ENCODE results near the gene ZNF488.
"Not testable (repeated sequence)": the region's sequence is repeated elsewhere in the genome, so short reads cannot be mapped to it uniquely, and the experiment has no call there.

The ZNF488 gene

DNA sequence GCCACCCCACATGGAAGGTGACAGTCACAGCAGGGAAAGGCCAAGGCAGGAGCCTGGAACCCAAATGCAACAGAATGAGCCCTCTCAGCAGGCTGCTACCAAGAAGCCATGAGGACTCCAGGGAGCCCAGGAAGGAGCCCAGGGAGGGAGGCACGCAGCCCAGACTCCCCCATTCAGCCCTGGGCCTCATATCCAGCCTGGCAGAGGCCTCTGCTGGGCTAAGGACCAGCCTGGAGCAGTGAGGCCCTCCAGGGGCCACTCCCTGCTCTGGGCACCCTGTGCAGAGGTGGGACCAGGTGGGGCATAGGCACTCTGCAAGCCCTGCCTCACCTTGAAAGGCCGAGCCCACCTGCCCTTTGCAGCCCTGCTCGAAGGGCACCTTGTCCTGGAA lies 25.8 kb upstream of the ZNF488 start:
- no peak for DNase-seq (ENCODE audit: low read depth, low spot score)

DNA sequence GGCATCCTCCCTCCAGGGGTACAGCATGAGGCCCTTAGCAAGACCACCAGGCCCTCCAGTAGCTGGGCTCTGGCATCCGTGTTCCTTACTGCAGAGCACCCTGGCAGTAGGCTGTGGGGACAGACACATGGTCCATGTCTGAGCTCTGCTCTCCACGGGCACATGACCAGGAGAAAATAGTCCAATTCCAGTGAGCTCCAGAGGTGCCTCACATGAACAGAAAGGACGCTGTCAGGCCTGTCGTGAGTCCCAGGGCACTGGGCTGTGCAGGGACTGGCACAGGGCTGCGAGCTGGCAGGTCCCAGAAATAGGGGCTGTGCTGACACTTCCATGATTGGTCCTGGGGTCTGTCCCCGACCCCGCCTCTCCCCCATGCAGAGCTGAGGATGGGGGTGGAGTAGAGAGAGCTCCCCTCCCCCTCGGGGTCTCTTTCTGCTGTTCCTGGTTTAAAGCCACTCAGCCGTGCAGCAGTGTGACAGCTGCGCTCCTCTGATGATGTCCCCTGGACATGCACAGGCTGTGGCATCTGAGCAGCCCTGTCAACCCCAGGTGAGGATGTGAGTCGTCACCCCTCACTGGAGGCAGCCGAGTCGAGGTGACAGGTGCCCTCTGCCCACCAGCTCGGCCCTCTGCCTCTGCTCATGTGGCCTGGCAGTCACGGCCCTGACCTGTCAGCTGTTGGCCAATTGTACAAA lies 25.2 kb upstream of the ZNF488 start:
- DNase-seq (ENCODE audit: low read depth, low spot score), result no peak

DNA sequence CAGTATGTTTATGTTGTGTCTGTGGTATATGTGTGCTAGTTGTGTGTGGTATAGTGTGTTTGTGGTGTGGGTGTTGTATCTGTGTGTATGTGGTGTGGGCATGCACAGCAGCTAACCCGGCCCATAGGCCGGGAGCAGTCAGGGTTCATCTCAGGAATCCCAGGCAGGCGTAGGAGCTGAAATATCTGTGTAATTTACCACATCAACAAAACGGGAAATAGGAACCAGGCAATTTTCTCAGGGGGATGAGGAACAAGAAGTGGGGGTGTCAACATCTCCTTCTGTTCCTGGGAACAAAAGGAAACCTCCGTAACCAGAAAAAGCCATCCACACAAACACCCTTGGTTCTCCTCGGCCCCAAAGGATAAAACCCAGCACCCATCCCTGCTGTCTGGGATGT lies 24.5 kb upstream of the ZNF488 start:
- DNase-seq (ENCODE audit: low read depth, low spot score), result no peak

DNA sequence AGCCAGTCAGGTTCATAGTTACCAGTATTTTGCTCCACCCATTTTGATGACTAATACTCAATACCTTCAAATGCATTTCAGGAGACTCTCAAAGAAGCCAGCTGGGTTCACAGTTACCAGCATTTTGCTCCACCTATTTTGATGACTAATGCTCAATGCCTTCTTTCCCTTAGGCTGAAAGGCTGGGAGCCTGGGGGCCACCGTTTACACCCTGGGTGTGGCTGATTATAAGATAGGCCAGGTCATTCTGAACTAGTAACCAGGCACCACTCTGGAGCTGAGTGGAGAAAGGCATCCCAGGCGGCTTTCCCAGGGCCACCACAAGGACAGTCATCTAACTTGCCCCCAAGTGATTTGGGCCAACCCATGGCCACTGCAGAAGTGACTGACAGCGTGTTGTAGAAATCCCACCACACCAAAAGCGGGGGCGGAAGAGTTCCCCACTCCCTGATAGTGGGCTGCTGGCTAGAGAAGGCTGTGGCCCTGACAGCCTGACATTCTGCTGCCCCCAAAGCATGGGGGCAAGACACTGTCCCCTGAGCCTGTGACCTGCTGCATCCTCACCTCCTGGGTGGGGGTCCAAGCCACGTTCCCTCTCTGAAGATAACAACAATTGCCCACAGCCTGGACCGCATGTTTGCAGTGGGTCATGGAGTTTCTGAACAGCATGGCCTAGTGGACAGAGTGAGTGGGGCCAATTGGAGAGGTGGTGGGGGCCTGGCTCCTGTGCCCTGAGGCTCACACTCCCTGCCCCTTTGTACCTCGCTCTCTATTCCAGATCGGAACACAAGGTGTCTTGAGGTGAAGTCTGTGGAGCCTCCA lies 23.0 kb upstream of the ZNF488 start:
- DNase-seq (ENCODE audit: low read depth, low spot score), result no peak

DNA sequence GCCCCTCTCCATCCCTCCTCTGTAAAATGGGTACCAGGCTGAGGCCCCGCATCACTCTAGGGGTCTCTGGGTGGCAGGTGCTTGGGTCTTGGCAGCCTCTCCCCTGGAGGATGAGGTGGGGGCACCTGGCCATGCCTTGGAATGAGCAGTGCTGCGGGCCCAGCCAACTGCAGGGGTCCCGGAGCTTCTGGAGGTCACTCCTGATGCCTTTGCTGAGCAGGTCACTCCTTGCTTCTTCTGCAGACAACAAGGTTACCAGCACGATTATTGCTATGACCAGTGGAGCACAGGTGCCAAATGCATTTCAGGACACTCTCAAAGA lies 22.4 kb upstream of the ZNF488 start:
- no peak for DNase-seq (ENCODE audit: low read depth, low spot score)

DNA sequence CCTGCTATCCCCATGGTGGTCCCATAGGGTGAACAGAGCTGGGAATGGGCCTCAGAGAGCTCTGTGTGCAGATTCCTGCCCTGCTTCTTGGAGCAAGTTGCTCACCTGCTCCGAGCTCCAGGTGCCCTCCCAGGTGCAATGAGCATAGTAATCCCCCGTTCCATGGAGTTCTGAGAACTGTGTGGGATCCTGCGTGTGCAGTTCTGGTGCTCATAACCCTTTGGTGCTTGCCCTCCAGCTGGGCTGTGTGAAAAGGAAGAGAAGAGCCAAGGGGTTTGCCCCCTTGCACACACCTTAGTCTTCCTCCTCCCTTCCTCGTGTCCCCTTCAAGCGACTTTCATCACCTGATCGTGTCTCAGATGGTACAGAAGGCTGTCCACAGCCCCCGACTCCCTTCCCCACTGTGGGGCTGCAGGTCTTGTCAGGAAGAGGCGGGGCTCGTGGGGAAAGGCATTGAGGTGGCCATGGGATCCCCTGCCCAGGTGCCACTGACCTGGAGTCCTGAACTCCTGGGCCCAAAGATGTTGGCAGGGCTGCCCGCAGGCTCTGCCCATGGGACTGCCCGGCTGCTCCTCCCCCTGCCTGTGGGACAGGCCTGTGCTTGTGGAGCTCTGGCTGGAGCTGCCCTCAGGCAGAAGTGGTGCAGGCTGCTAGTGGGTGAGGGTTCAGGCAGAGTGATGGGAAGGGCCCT lies 21.9 kb upstream of the ZNF488 start:
- DNase-seq (ENCODE audit: low read depth, low spot score), result no peak

DNA sequence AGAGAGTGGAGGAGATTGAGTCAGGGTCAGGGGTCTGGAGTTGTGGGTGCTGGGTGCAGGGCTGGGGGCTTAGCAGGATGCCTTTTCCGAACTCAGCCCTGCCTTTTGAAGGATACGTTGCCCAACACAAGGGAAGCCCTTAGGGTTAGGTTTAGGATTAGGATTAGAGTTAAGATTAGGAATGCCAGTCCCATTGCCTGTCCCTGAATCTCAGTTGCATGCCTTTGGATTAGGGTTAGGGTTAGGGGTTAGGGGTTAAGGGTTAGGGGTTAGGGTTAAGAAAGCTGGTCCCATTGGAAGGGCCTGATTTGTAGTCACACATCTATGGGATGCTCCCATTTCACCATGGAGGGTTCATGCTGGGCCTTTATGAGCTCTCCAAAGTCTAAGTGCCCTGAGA lies 20.8 kb upstream of the ZNF488 start:
- DNase-seq (ENCODE audit: low read depth, low spot score), result no peak

DNA sequence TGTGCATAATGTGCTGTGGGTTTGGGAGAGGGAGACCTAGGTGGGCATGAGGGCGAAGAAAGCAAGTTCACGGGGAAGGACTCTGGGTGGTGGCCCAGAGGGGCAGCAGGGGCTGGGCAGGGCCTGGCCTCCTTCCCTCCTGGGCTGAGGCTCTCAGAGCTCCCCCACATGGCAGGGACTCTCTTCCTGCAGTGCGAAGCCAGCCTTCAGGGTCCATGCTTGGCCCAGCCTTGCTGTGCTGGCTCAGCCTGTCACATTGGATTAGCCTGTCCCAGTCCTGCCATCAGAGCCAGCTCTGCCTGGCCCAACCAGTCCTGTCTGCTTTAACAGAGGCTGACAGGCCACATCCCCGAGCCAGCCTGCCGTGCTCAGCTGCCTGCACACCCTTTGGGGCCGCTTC lies 20.4 kb upstream of the ZNF488 start:
- no peak for DNase-seq (ENCODE audit: low read depth, low spot score)

DNA sequence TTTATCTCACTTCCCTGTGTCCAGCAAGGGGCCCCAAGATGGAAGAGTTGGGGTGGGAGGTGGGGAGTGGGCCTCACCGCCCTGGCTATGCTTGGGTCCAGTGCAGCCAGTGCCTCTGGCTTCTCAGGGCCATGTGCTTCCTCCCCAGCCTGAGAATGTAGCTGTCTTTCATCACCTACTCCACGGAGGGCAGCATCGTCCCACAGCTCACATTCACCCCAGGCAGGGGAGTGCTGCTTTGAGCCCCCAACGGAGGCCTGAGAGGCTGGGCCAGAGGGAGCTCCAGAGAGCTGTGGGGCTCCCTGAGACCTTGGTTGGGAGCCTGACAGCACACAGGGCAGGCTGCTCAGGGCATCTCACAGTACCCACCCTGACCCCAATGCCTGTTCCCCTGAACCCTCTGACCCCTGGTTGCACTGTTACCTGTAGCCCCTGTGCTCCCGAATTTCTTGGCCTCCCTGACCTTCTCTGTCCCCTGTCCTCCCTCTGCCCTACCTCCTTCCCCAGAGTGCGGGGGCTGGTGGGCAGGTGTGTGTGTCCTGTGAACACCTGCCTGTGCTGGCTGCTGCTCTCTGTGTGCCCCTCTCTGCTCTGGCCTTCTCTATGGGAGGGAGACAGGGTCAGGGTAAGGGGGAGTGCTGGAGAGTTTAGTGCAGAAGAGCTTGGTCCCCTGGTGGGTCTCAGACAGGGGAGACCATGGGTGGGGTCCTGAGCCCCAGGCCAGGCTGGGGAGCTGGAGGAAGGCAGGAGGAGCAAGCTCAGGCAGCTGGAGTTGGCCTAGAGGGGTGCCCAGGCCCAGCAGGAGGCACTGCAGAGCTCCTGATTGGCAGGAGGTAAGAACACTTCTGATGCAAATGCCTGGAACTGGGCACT lies 19.6 kb upstream of the ZNF488 start:
- no peak for DNase-seq (ENCODE audit: low read depth, low spot score)

DNA sequence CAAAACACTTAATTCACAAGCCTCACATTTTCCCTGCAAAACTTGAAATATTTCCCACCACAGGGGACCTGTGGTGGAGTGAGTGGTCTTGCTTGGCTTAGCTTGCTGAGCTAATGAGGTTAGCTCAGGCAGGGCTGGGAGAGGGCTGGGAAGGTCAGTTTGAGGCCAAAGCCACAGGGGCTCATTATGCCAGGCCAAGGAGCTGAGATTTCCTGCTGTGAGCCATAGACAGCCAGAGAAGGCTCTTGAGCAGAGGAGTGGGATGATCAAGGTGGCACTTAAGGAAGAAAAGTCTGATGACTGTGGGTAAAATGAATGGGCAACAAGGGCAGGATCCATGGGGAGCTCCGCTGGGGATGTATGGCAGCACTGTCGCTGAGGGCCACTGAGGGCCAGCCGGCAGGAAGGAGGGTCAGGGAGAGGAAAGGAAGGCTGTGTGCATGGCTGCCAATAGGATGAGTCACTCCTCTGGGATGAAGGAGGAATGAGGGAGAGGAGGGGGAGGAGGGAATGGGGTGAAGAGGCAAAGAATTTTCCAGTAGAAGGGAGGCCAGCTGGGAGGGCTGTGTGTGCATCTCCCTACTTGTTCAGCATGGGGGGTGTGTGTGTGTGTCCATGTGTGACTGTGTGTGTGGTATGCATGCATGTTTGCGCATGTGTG lies 18.7 kb upstream of the ZNF488 start:
- no peak for DNase-seq (ENCODE audit: low read depth, low spot score)

DNA sequence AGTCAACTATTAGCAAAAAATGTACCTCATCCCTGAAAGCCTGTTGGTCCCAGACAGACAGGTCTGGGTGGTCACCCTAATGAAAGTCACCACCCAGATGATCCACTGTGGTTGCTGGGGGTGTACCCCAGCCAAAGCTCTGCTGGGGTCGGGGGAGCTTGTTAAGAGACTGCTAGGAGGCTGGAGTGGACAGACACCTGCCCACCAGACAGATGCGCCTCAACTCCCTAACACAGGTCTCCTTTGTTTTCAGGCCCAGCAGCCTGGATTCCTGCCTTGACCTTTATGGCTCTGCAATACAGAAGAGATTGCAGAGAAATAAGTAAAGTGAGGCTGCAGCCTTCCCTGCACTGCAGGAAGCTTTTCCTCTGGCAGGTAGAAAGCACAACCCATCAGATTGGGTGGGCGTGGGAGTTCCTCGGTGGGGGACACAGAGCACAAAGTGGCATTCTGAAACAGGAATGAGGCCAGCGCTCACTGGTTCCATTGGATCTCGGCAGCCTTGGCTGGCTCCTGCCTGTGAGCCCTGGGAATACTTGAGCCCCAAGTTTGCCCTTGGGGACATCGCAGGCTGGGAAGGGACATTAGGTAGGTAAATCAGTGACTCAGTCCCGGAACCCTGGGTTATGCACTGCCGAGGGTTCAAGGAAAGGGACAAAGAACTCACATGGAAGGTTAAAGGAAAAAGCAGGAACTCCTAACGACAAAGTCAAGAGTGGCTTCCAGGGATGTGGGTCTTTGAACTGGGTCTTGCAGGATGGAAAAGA lies 18.0 kb upstream of the ZNF488 start:
- DNase-seq (ENCODE audit: low read depth, low spot score), result no peak

DNA sequence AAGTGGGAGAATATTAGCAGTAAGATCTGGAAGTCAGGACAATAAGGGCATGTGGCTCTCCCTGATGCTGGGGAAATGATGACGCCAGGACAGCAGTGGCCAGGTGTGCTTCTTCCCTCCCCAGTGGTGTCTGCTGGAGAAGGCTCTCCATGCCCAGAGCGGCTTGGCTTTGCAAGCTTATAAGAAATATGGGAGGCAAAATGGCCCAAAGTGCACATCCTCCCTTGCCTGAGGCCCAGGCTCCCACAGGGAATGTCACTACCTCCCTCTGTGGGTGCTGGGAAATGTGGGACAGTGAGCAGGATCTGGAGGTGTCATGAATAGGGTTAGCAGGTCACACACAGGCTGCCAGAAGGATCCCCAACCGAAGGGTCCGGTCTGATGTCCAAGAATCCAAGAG lies 17.1 kb upstream of the ZNF488 start:
- DNase-seq (ENCODE audit: low read depth, low spot score), result no peak

DNA sequence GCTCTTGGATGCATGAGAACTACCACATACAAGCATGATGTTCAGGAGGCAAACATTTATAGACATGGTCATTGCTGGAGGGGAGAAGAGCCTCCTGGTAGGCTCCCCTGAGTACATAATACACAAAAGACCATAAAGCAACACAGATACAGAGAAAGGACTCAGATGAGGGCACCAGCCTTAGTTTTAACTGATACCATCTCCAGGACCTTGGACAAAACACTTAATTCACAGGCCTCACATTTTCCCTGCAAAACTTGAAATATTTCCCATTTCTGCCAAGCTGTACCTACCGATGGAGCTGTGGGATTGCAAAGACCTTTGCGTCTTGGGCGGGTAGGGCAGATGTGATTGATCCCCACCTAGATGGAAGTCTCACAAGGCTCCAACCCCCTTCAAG lies 16.7 kb upstream of the ZNF488 start:
- no peak for DNase-seq (ENCODE audit: low read depth, low spot score)

DNA sequence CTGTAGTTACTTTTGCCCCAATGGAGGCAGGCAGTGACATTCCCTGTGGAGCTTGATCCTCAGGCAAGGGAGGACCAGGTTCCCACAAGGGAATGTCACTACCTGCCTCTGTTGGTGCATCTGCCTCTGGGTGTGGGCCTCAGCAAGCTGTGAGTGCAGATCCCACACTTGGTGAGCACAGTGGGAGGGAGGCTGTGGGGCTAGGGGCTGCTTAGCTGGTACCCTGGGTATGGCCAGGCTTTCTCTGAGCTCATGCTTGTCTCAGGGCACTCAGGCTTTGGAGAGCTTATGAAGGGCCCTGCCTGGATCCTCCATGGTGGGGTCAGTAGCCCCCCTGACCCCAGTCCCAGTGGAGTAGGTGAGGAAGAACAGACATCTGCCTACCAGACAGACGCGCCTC lies 16.2 kb upstream of the ZNF488 start:
- no peak for DNase-seq (ENCODE audit: low read depth, low spot score)

DNA sequence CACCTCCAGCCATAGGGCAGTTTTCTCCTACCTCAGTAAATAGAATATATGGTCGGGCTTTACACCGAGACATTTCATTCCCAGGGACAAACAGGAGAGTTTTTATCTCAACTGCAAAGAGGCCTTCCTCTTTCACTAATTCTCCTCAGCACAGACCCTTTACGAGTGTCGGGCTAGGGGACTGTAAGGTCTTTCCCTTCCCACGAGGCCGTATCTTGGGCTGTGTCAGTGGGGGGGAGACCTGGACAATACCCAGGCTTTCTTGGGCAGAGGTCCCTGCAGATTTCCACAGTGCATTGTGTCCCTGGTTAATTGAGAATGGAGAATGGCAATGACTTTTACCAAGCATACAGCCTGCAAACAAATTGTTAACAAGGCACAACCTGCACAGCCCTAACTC lies 13.2 kb upstream of the ZNF488 start:
- DNase-seq (ENCODE audit: low read depth, low spot score), result no peak

DNA sequence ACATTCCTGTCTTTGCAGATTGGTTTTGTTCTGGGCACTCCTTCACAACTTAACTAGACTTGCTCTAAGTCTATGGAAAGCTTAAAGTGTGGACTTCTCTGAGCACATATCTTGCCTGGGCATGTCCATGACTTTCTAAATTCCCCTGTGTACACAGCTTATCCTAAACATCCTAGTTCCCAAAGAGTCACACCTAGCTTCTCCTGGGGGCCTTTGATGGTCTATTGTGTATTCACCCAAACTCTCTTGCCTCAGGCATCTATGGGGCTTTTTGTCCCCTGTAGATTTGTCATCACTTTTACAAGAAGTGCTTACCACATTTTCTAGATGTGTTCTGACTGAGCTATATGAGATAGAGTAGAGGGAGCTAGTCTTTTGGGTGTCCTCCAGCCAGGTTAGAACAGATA lies 12.2 kb upstream of the ZNF488 start:
- no peak for DNase-seq (ENCODE audit: low read depth, low spot score)

DNA sequence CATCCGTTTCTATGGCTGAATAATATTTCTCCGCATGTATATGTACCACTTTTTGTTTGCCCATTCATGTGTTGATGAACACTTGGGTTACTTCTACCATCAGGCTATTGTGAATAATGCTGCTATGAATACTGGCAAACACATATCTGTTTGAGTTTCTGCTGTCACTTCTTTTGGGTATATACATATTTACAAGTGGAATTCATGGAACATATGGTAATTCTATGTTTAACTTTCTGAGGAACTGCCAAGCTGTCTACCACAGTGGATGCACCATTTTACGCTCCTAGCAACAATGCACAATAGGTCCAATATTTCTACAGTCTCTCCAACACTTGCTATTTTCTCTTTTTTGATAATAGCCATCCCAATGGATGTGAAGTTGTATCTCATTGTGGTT lies 5.5 kb upstream of the ZNF488 start:
- no peak for DNase-seq (ENCODE audit: low read depth, low spot score)

DNA sequence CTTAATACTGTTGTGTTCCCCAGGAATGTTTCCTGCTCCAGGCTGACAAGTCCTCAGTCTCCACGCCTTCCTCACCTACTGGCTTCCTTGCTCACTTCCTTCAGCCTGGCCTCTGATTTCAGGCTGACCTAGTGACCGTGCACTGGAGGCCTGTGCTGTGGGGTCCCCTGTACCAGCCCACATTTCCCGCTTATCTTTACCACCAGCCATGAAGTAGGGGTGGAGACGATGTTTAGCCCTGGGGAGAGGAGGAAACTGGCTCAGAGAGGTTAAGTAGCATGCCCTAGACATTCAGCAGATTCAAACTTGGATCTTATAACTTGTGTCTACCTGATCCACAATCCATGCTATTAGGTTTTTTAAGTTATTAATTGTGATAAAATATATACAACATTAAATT lies 4.8 kb upstream of the ZNF488 start:
- no peak for DNase-seq (ENCODE audit: low read depth, low spot score)

DNA sequence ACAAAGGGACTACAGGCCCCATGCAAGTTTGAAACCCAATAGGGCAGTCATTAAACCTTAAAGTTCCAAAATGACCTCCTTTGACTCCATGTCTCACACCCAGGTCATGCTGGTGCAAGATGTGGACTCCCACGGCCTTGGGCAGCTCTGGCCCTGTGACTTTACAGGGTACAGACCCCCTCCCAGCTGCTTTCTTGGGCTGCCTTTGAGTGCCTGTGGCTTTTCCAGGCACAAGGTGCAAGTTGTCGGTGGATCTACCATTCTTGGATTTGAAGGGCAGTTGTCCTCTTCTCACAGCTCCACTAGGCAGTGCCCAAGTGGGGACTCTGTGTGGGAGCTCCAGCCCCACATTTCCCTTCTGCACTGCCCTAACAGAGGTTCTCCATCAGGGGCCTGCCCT lies 2.0 kb upstream of the ZNF488 start:
- not testable (repeated sequence) for DNase-seq (ENCODE audit: low read depth, low spot score)

DNA sequence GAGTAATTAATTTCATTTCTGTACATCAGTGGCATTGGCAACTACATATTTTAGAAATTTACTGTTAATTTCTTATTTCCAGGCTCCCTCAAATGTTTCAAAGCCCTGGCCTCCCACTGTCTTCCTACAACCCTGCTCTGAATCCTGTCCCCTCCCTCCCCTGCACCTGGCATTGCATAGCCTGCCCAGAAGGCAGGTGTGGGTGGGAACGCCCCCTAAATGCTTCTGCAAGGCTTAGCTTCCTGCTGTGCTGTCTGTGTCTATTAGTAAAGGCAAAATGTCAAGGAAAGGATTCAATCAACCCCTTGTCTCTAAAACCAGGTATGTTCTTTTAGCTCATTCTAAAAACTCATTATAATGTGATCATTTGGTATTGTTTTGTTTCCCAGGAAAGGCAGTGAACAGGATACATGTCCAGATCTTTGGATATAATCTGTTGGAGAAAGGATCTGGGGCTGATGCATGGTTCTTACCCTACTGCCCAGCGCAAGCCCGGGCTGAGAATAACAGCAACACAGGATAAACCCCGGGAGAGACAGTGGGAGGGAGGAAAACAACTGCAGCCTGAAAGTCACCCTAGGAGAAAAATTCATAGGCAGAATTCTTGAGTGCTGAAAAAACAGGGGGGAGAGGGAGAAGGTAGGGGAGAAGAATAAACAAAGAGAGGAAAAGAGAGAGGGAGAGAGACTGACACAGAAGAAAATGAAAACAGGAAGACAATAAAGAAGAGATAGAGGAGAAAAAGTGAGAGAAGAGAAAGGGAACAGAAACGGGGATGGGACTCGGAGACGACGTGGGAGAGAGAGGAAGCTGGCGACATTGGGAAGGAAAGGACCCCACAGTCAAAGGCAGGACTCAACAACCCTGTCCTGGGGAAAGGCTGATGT lies 589 bp downstream of the ZNF488 start:
- no peak for DNase-seq (ENCODE audit: low read depth, low spot score)
